ENCODE measurements around the gene ACAP2.

The ACAP2 gene

DNA sequence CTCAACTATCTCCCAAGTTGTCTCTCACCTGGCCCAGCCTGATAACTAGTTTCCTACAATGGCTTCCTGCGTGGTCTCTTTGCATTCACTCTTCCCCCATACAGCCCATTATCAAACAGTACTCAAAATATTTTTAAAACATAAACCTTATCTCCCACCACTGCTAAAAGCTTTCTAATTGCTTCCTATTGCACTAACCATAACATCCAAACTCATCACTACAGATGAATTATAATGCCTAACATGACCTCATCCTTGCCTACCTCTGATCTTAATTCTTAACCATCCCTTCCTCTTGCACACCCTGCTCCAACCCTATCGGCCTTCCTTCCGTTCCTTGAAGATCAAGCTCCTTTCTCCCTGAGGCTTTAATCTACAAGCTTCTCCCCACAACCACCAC lies 17.0 kb downstream of the ACAP2 start:
- TF ChIP-seq, protein P1, sequence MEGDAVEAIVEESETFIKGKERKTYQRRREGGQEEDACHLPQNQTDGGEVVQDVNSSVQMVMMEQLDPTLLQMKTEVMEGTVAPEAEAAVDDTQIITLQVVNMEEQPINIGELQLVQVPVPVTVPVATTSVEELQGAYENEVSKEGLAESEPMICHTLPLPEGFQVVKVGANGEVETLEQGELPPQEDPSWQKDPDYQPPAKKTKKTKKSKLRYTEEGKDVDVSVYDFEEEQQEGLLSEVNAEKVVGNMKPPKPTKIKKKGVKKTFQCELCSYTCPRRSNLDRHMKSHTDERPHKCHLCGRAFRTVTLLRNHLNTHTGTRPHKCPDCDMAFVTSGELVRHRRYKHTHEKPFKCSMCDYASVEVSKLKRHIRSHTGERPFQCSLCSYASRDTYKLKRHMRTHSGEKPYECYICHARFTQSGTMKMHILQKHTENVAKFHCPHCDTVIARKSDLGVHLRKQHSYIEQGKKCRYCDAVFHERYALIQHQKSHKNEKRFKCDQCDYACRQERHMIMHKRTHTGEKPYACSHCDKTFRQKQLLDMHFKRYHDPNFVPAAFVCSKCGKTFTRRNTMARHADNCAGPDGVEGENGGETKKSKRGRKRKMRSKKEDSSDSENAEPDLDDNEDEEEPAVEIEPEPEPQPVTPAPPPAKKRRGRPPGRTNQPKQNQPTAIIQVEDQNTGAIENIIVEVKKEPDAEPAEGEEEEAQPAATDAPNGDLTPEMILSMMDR (IDR thresholded peaks at IDR 0.05; ENCODE audit: insufficient read depth, low read depth, low read length, missing control alignments), result no peak
- no peak for DNase-seq (ENCODE audit: low read depth)
- no peak overlapping the region for H3K4me3 ChIP-seq (ENCODE audit: low read length)

DNA sequence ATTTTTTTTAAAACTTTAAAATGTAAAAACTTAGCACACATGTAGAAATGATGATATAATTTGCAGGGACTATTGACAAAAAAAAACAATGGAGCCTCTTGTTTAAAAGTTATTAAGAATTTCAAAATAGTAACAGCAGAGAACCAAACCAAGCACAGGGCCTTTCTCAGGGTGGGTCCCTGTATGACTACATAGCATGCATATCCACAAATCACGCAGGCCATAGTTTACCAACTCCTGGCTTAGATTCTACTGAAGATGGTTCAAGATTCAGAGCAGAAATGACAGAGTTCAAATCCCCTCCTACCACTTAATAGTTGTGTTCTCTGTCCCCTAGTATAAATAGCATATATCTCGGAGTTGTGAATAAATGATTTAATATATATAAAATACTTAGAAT lies 19.0 kb downstream of the ACAP2 start:
- no peak overlapping the region for H3K4me3 ChIP-seq (ENCODE audit: low read length)
- DNase-seq (ENCODE audit: low read depth), result no peak
- TF ChIP-seq, protein P1 (IDR thresholded peaks at IDR 0.05; ENCODE audit: insufficient read depth, low read depth, low read length, missing control alignments), result no peak

DNA sequence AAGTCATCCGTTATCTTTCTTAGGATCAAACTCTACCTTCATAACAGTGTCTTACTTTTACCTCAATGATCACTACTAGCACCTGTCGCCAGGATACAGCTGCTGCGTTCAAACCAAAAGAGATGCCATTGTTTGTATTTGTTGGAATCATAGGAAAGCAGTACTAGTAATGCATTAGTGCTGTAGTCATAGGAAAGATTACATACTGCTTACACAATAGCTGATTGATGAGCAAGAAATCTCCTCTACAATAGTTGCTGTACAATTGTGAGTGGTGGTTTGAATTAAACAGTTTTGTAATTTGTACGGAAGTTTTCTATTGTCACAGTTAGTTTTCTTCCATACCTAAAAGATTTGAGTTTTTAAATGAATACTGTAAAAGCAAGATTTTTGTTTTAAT lies 21.4 kb downstream of the ACAP2 start:
- no peak overlapping the region for H3K4me3 ChIP-seq (ENCODE audit: low read length)
- DNase-seq (ENCODE audit: low read depth), result peak; percentile 27
- TF ChIP-seq, protein P1 (IDR thresholded peaks at IDR 0.05; ENCODE audit: insufficient read depth, low read depth, low read length, missing control alignments), result no peak

DNA sequence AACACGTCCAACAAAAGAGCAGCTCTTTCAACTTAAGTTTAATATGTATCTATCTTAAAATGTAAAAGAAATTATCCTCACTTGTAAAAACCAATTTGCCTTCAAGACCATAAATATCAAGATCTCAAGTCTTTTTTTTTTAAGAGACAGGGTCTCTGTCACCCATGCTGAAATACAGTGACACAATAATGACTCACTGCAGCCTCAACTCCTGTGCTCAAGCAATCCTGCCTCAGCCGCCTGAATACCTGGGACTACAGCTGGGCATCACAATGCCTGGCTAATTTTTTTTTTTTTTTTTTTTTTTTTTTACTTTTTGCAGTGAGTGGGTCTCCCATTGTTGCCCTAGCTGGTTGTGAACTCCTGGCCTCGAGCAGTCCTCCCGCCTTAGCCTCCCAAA lies 26.0 kb downstream of the ACAP2 start:
- H3K4me3 ChIP-seq (ENCODE audit: low read length), result no peak overlapping the region
- TF ChIP-seq, protein P1 (IDR thresholded peaks at IDR 0.05; ENCODE audit: insufficient read depth, low read depth, low read length, missing control alignments), result no peak
- DNase-seq (ENCODE audit: low read depth), result peak; percentile 57

DNA sequence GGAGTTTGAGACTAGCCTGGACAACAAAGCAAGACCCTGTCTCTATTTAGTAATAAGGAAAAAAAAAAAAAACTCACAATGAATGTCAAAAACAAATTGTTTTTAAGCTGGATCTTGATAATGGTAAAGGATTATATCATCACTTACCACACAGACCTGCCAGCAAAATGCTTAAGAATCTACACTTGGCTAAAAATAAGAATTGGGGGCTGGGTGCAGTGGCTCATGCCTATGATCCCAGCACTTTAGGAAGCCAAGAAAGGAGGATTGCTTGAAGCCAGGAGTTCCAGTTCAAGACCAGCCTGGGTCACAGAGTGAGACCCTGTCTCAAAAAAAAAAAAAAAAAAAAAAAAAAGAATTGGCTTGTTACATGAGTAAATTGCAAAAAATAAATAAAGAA lies 31.0 kb downstream of the ACAP2 start:
- H3K4me3 ChIP-seq (ENCODE audit: low read length), result no peak overlapping the region

DNA sequence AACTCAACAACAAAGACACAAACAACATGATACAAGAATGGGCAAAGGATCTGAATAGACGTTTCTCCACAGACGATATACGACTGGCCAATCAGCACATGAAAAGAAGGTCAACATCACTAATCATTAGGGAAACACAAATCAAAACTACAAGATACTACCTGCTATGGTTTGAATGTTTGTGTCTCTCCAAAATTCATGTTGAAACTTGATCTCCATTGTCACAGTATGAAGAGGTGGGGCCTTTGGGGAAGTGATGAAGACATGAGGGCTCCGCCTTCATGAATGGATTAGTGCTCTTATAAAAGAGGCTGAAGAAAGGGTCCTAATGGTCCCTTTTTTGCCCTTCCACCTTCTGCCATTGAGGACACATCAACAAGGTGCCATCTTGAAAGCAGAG lies 32.3 kb downstream of the ACAP2 start:
- DNase-seq (ENCODE audit: low read depth), result peak; percentile 61
- H3K4me3 ChIP-seq (ENCODE audit: low read length), result no peak overlapping the region
- TF ChIP-seq, protein P1 (IDR thresholded peaks at IDR 0.05; ENCODE audit: insufficient read depth, low read depth, low read length, missing control alignments), result no peak

More for the DNA sequence above, 31.0 kb downstream of the ACAP2 start:
- no peak for DNase-seq (ENCODE audit: low read depth)
- TF ChIP-seq, protein P1 (IDR thresholded peaks at IDR 0.05; ENCODE audit: insufficient read depth, low read depth, low read length, missing control alignments), result no peak

DNA sequence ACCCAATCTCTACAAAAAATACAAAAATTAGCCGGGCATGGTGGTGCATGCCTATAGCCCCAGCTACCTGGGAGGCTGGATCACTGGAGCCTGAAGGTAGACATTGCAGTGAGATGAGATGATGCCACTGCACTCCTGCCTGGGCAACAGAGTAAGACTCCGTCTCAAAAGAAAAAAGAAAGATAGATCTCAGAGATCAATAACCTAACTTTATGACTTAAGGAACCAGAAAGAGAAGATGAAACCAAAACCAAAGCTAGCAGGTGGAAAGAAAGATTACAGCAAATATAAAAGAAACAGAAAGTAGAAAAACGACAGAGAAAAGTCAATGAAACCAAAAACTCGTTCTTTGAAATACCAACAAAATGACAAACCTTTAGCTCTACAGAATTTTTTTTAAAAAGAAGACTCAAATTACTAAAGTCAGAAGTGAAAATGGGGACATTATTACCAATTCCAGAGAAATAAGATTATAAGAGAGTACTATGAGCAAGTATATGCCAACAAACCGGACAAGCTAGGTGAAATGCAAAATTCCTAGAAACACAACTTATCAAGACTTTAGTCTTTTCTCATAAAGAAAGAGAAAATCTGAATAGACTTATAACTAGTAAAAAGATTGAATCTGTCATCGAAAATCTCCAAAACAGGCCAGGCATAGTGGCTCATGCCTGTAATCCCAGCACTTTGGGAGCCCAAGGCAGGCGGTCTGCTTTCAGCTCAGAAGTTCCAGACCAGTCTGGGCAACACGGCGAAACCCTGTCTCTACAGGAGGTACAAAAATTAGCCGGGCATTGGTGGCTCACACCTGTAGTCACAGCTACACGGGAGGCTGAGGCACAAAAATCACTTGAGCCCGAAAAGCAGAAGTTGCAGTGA lies 35.0 kb downstream of the ACAP2 start:
- no peak for DNase-seq (ENCODE audit: low read depth)
- H3K4me3 ChIP-seq (ENCODE audit: low read length), result no peak overlapping the region
- TF ChIP-seq, protein P1 (IDR thresholded peaks at IDR 0.05; ENCODE audit: insufficient read depth, low read depth, low read length, missing control alignments), result no peak

Measured in epithelial cell of esophagus (primary cell).